Ammon's horn (tissue), 1 donor: ENCODE results near the gene GAB2.

ENCODE experiments used
- DNase-seq: peaks from one replicate; pipeline ENCODE4 v3.0.0-alpha.2; 2016; ENCODE audit warnings: low spot score

GAB2 gene

GRCh38 chr11:78203184-78203583 is 214.4 kb downstream of the GAB2 start:
- no peak for DNase-seq

GRCh38 chr11:78202733-78203167 is 214.9 kb downstream of the GAB2 start:
- no peak for DNase-seq

- no peak for DNase-seq
Measured at GRCh38 chr11:78201096-78201818, 216.4 kb downstream of the GAB2 start.

- no peak for DNase-seq
Measured at GRCh38 chr11:78200553-78200952, 217.1 kb downstream of the GAB2 start.

- DNase-seq: no peak
Measured at GRCh38 chr11:78200061-78200460, 217.6 kb downstream of the GAB2 start.

- DNase-seq: no peak
Measured at GRCh38 chr11:78199653-78200015, 218.0 kb downstream of the GAB2 start.

GRCh38 chr11:78199015-78199652 is 218.5 kb downstream of the GAB2 start:
- DNase-seq: no peak

GRCh38 chr11:78197816-78198215 is 219.8 kb downstream of the GAB2 start:
- DNase-seq: no peak

GRCh38 chr11:78196661-78197091 is 220.9 kb downstream of the GAB2 start:
- DNase-seq: no peak

- DNase-seq: no peak
Measured at GRCh38 chr11:78195917-78196560, 221.6 kb downstream of the GAB2 start.

- no peak for DNase-seq
Measured at GRCh38 chr11:78194490-78194889, 223.1 kb downstream of the GAB2 start.

GRCh38 chr11:78193806-78194205 is 223.8 kb downstream of the GAB2 start:
- DNase-seq: no peak

- no peak for DNase-seq
Measured at GRCh38 chr11:78192911-78193351, 224.7 kb downstream of the GAB2 start.

GRCh38 chr11:78192223-78192719 is 225.3 kb downstream of the GAB2 start:
- DNase-seq: no peak

- no peak for DNase-seq
Measured at GRCh38 chr11:78190871-78191538, 226.6 kb downstream of the GAB2 start.

- DNase-seq: no peak
Measured at GRCh38 chr11:78190374-78190773, 227.2 kb downstream of the GAB2 start.

- no peak for DNase-seq
Measured at GRCh38 chr11:78189851-78190250, 227.8 kb downstream of the GAB2 start.

- no peak for DNase-seq
Measured at GRCh38 chr11:78189174-78189724, 228.4 kb downstream of the GAB2 start.

- peak; percentile 99 for DNase-seq
Measured at GRCh38 chr11:78188286-78189173, 229.1 kb downstream of the GAB2 start, which contains the start of the genes KCTD21 and USP35. Gene KCTD21 (minus strand): TSS chr11:78188626. CDS start chr11:78174554, 14,072 bp downstream. Gene USP35 (plus strand): TSS chr11:78188919. CDS start chr11:78196246, 7,327 bp downstream.

- DNase-seq: peak; percentile 80
Measured at GRCh38 chr11:78187366-78188285, 230.0 kb downstream of the GAB2 start.
